Ramos (cell line): ENCODE results near the gene TIMM13.
"Not testable (repeated sequence)": the region's sequence is repeated elsewhere in the genome, so short reads cannot be mapped to it uniquely, and the experiment has no call there.

ENCODE experiments used
- in situ Hi-C: fragments of 300-500 bp; cut with MboI; formaldehyde crosslinking; loops from one replicate; pipeline ENCODE4 v1.14.3; 2022; ENCODE audit warnings: low sequenced_read_pairs; ENCODE audit not compliant: unreplicated experiment

TIMM13 gene

GRCh38 chr19:2427429-2428320 lies at the start of gene TIMM13:
TIMM13 (minus strand) TSS chr19:2427586; CDS start chr19:2427533, 53 bp downstream.
- in situ Hi-C loops, result no loop called here

GRCh38 chr19:2476451-2477140 lies 49.2 kb upstream of the TIMM13 start:
- in situ Hi-C loops, result loop anchor here (5.0 kb wide), 1 partner anchor 141 kb away; no protein-coding TSS in a partner anchor

DNA sequence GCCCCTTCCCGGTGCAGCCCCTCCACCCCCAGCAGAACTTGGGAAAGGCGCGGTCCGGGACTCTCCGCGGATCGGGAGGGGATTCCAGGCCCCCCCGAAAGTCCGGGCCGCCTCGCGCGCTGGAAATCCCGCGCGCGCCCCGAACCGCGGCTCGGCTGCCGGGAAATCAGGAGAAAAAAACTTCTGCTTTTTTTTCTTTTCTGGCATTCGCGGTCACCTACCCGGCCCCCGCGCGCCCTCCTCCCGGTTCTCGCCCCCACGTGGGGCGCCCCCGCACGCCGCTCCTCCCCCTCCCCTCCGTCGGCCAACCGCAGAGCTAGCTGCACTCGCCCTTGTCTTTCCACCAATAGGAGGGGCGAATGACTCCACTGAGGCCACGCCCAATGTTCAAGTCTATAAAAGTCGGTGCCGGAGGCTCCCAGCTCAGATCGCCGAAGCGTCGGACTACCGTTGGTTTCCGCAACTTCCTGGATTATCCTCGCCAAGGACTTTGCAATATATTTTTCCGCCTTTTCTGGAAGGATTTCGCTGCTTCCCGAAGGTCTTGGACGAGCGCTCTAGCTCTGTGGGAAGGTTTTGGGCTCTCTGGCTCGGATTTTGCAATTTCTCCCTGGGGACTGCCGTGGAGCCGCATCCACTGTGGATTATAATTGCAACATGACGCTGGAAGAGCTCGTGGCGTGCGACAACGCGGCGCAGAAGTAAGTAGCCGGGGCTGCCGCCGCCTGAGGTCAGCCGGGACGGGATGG lies 48.5 kb upstream of the TIMM13 start, which contains the start of gene GADD45B:
GADD45B (plus strand) TSS at position 426 of the 749 bp plus-strand sequence; CDS start at position 658, 232 bp downstream.
- in situ Hi-C loops, result loop anchor here (5.0 kb wide), 1 partner anchor 141 kb away; no protein-coding TSS in a partner anchor

- in situ Hi-C loops, result loop anchor here (5.0 kb wide), 1 partner anchor 142 kb away; no protein-coding TSS in a partner anchor
Observed at GRCh38 chr19:2475018-2475701, 47.8 kb upstream of the TIMM13 start.

- in situ Hi-C loops, result loop anchor here (5.0 kb wide), 1 partner anchor 143 kb away; no protein-coding TSS in a partner anchor
Observed at GRCh38 chr19:2474232-2475017, 47.0 kb upstream of the TIMM13 start.

GRCh38 chr19:2469915-2470200 lies 42.5 kb upstream of the TIMM13 start:
- in situ Hi-C loops, result not testable (repeated sequence)

GRCh38 chr19:2469102-2469914 lies 41.9 kb upstream of the TIMM13 start:
- in situ Hi-C loops, result no loop called here

- in situ Hi-C loops, result no loop called here
Observed at GRCh38 chr19:2468596-2468995, 41.2 kb upstream of the TIMM13 start.

DNA sequence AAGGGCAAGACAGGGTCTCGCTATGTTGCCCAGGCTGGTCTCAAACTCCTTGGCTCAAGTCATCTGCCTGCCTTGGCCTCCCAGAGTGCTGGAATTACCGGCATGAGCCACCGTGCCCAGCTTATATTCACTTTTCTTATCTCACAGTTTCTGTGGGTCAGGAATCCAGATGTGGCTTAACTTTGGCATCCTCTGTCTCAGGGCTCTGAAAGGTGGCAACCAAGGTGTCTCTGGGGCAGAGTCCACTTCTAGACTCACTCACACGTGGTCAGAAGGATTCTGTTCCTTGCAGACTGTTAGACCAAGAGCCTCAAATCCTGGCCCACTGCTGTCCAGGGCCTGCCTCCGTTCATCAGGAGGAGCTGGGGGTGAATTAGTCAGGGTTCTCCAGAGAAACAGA lies 37.0 kb upstream of the TIMM13 start:
- in situ Hi-C loops, result no loop called here

DNA sequence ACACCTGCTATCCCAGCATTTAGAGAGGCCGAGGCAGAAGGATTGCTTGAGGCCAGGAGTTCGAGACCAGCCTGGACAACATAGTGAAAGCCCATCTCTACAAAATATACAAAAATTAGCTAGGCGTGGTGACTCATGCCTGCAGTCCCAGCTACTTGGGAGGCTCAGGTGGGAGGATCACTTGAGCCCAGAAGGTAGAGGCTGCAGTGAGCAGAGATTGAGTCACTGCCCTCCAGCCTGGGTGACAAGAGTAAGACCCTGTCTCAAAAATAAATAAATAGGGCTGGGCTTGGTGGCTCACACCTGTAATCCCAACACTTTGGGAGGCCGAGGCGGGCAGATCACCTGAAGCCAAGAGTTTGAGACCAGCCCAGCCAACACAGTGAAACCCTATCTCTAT lies 36.3 kb upstream of the TIMM13 start:
- in situ Hi-C loops, result not testable (repeated sequence)

GRCh38 chr19:2462635-2463421 lies 35.4 kb upstream of the TIMM13 start:
- in situ Hi-C loops, result no loop called here

GRCh38 chr19:2461751-2462634 lies 34.6 kb upstream of the TIMM13 start:
- in situ Hi-C loops, result no loop called here

- in situ Hi-C loops, result no loop called here
Observed at GRCh38 chr19:2460245-2460644, 32.9 kb upstream of the TIMM13 start.

DNA sequence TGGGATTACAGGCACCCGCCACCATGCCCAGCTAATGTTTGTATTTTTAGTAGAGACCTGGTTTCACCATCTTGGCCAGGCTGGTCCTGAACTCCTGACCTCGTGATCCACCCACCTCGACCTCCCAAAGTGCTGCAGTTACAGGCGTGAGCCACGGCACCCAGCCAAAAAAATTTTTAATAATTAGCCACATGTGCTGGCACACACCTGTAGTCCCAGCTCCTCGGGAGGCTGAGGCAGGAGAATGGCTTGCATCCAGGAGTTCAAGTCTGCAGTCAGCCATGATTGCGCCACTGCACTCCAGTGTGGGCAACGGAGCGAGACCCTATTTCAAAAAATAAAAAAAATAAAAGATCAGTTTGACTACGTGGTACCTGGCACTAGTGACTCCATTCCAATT lies 31.4 kb upstream of the TIMM13 start:
- in situ Hi-C loops, result not testable (repeated sequence)

GRCh38 chr19:2458054-2458453 lies 30.7 kb upstream of the TIMM13 start:
- in situ Hi-C loops, result no loop called here

DNA sequence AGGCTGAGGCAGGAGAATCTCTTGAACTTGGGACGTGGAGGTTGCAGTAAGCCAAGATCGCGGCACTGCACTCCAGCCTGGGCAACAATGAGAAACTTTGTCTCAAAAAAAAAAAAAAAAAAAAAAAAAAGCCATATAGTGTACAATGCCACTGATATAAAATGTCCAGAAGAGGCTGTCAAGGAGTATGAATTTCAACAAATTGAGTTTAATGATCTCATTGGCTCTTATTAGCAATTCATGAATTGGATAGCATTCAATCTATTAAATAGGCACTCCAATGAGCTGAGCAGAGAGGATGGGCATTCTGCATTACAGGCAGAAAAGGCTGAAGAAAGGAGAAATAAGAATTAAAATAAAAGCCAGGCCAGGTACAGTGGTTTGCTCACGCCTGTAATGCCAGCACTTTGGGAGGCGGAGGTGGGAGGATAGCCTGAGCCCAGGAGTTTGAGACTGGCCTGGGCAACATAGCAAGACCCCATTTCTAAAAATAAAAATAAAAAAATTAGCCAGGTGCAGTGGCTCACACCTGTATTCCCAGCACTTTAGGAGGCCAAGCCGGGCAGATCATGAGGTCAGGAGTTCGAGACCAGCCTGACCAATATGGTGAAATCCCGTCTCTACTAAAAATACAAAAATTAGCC lies 30.1 kb upstream of the TIMM13 start:
- in situ Hi-C loops, result no loop called here
